Effector CD4-positive, alpha-beta T cell (primary cell): Measurements from ENCODE around the gene MAPK14.
"Not testable (repeated sequence)": the region's sequence is repeated elsewhere in the genome, so short reads cannot be mapped to it uniquely, and the experiment has no call there.

Experiments used
- DNase-seq: peaks from one replicate; pipeline ENCODE4 v3.0.0-alpha.2; 2020
- total RNA-seq: gene quantifications from one replicate; lab custom pipeline; 2026; lab: John Stamatoyannopoulos, UW

The MAPK14 gene
- 82.0 reads per million, percentile 79 among the genes with 10 or more reads in this experiment for total RNA-seq

GRCh38 chr6:36027501-36028087, at the start of gene MAPK14:
Gene MAPK14, plus strand, starts transcription at chr6:36027808. Its CDS starts 350 bp downstream, at chr6:36028158.
- DNase-seq = peak; percentile 99

- DNase-seq = not testable (repeated sequence)
Measured at GRCh38 chr6:35980126-35980525, 47.5 kb upstream of the MAPK14 start.

- no peak for DNase-seq
Measured at GRCh38 chr6:35980991-35981645, 46.5 kb upstream of the MAPK14 start.

GRCh38 chr6:35984701-35985100, 42.9 kb upstream of the MAPK14 start:
- no peak for DNase-seq

- DNase-seq = not testable (repeated sequence)
Measured at GRCh38 chr6:35988047-35988446, 39.6 kb upstream of the MAPK14 start.

- DNase-seq = no peak
Measured at GRCh38 chr6:35993150-35993549, 34.5 kb upstream of the MAPK14 start.

GRCh38 chr6:36000451-36000850, 27.2 kb upstream of the MAPK14 start:
- DNase-seq = no peak

GRCh38 chr6:36015666-36016065, 11.9 kb upstream of the MAPK14 start:
- no peak for DNase-seq

- DNase-seq = no peak
Measured at GRCh38 chr6:36018339-36018738, 9.3 kb upstream of the MAPK14 start.

- DNase-seq = no peak
Measured at GRCh38 chr6:36019167-36019566, 8.4 kb upstream of the MAPK14 start.

- DNase-seq = no peak
Measured at GRCh38 chr6:36020154-36020553, 7.5 kb upstream of the MAPK14 start.

GRCh38 chr6:36023996-36024795, 3.4 kb upstream of the MAPK14 start, which contains the start of gene SLC26A8:
Gene SLC26A8, minus strand, starts transcription at chr6:36024641. Its CDS starts 4,934 bp downstream, at chr6:36019707.
- DNase-seq = no peak

- no peak for DNase-seq
Measured at GRCh38 chr6:36025260-36025931, 2.2 kb upstream of the MAPK14 start.

- DNase-seq = no peak
Measured at GRCh38 chr6:36025932-36026327, 1.7 kb upstream of the MAPK14 start.

- DNase-seq = peak; percentile 38
Measured at GRCh38 chr6:36028088-36028876, 674 bp downstream of the MAPK14 start.

GRCh38 chr6:36028877-36029324, 1.3 kb downstream of the MAPK14 start:
- peak; percentile 63 for DNase-seq

GRCh38 chr6:36029464-36029863, 1.9 kb downstream of the MAPK14 start:
- no peak for DNase-seq

GRCh38 chr6:36032261-36032660, 4.7 kb downstream of the MAPK14 start:
- no peak for DNase-seq

- DNase-seq = not testable (repeated sequence)
Measured at GRCh38 chr6:36033144-36033543, 5.5 kb downstream of the MAPK14 start.

- no peak for DNase-seq
Measured at GRCh38 chr6:36033935-36034334, 6.3 kb downstream of the MAPK14 start.

- no peak for DNase-seq
Measured at GRCh38 chr6:36034441-36034840, 6.8 kb downstream of the MAPK14 start.

- DNase-seq = no peak
Measured at GRCh38 chr6:36035225-36035624, 7.6 kb downstream of the MAPK14 start.
